HG03139 (cell line): ENCODE data around the gene MFN1.
"Not testable (repeated sequence)": the region's sequence is repeated elsewhere in the genome, so short reads cannot be mapped to it uniquely, and the experiment has no call there.

Experiments used
- ATAC-seq: cut with Tn5 transposase; IDR thresholded peaks from one replicate; pipeline ENCODE4 v1.9.1; 2021; ENCODE audit not compliant: unreplicated experiment

MFN1 gene

GRCh38 chr3:179347345-179348194 lies at the start of gene MFN1:
Gene MFN1 (plus strand): TSS chr3:179347709. CDS start chr3:179348852, 1,143 bp downstream.
- peak; percentile 89 for ATAC-seq

GRCh38 chr3:179297971-179298725 lies 49.4 kb upstream of the MFN1 start:
- ATAC-seq, result no peak

DNA sequence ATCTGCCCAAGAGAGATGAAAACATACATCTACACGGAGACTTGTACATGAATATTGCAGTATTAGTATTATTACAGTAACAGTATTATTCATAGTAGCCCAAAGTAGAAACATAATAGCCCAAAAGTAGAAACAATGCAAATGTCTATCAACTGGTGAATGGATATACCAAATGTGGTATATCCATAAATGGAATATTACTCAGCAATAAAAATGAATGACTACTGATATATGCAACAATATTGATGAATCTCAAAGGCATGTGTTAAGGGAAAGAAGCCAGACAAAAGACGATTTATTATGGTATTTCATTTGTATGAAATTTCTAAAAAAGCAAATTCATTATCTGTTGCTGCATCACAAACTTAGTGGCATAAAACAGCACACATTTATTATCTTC lies 48.2 kb upstream of the MFN1 start:
- ATAC-seq, result no peak

DNA sequence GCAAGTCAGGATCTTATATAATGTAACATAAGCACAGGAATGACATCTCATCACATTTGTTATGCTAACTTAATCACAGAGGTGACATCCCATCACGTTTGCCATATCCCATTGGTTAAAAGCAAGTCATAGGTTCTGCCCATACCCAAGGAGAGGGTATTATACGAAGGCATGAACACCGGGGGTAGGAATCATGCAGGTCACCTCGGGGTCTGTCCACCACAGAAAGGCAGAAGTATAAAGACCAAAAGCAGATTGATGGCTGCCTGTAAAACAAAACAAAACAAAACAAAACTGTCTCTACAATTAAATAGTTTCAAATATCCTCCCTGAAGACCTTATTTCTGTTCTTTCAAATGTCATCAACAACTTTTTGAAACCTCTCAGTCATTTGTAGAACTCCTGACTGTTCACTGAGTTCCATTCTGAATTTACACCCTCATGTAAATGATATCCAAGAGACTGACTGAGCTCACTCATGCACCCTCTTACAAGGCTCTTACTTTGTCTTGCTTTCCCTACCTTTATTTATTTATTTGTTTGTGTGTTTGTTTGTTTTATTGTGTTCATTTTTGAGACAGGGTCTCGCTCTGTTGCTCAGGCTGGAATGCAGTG lies 47.4 kb upstream of the MFN1 start:
- no peak for ATAC-seq

- no peak for ATAC-seq
Observed at GRCh38 chr3:179301645-179302044, 45.9 kb upstream of the MFN1 start.

- ATAC-seq, result no peak
Observed at GRCh38 chr3:179302111-179302510, 45.4 kb upstream of the MFN1 start.

GRCh38 chr3:179304605-179305004 lies 42.9 kb upstream of the MFN1 start:
- no peak for ATAC-seq

DNA sequence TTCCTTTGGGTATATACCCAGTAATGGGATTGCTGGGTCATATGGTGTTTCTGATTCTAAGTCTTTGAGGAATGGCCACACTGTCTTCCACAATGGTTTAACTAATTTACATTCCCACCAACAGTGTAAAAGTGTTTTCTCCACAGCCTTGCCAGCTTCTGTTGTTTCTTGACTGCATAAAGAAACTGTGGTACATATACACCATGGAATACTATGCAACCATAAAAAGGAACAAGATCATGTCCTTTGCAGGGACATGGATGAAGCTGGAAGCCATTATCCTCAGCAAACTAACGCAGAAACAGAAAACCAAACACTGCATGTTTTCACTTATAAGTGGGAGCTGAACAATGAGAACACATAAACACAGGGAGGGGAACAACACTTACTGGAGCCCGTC lies 40.1 kb upstream of the MFN1 start:
- not testable (repeated sequence) for ATAC-seq

DNA sequence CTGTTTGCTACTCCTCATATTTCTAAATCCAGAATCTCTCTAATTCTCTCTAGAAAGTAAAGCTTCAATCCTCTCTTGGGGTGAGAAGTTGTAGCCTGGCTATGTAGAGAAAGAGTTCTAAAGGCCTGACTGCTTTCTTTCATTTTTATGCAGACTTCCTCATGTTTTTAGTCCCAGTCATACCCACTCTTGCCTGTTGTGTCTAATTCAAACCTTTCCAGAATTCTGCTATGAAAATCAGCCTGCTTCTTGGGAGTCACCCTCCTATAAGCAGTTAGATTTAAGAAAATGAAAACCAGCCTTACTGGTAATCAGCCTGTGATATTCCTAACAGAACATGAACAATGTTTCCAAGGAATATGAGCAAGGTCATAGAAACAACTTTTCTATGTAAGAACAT lies 39.5 kb upstream of the MFN1 start:
- ATAC-seq, result no peak

DNA sequence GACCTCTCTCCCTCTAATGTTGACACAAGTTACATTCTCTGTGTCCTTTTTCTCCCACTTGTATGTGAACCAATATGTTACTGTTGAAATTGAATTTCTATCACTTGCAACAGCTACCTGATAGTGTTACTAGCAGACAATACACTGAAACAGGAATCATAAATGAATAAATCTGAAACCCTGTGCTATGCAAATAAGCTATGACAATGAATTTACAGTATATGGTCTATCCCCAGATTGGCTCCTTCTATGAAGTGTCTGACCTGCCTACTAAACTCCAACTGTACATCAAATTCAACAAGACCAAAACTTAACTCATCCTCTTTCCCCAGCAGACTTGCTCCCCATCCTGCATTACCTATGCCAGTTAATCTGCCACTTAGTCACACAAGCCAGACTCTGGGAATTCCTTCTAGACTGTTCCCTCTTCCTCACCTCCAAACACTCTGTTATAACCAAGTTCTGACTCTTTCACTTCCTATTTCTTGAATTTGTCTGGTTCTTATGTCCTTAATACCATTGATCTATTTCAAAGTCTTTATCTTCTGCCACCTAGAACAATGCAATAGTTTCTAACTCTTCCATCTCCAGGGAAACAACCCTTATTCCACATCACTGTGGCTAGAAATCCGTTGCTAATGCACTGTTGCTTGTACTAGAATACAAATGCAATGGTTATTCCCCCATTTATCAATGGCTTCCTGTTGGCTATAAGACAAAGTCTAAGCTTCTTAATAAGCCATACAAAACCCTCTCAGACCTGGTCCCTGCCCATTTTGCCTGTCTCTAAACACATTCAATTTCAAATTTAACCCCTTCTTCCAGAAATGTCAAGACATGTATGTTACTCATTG lies 38.1 kb upstream of the MFN1 start:
- peak; percentile 96 for ATAC-seq

DNA sequence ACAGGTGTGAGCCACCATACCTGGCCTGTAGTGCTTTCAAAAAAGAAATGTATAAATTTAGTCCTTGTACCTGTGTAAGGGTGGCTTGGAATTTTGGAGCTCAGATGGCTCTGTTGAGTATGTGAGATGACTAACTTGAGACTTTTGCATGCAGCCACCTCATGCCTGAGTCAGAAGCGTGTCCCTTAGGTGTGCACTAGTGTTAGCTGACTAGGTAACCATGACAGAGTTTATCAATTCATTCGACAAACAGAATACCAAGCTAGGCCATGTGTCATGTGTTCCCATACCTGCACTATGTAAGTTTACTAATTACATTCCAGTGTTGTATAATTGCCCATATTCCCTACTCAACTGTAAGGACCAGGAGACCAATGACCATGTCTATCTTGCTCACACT lies 28.6 kb upstream of the MFN1 start:
- ATAC-seq, result no peak

- no peak for ATAC-seq
Observed at GRCh38 chr3:179321668-179322285, 25.7 kb upstream of the MFN1 start.

DNA sequence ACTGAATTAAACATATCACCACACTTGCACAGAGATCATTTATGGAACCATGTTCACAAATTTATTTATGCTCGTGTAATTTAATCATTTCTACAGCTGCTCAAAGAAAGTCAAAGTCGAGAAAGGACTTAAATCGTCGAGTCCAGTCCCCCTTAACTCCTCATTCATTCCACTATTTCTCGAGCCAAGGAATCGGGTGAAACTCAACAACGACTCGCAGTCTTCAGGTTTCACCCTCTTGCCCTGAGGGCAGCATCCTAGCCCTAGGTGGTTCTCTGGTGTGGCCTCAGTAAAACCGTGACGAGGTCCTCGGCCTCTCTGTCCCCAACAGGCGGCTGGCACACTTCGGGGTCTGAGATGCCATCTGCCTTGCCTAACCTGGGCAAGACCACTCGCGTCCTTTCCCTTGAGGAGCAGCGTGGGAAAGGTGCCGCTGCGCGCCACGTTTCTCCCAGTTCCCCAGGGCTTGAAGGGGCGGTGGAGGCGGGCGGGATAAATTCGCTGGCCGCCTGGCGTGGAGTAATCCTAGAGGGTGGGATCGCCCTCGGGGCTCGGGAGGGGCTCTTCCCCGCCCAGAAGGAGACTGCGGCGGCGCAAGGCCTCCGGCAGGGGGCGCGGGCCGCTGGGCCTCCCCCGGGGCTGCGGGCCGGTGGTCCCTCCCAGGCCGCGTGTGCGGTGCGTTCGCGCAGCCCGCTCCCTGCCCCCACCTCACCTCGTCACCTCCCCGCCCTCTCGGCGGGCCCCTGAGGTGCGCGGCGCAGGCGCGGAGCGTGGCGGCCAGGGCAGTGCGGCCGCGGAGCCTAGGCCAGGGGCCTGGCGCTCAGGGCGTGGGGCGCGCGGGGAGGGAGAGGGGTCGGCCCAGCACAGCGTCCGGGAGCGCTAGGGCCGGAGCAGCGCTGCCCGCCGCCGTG lies 25.0 kb upstream of the MFN1 start, which contains the start of gene ZNF639:
Gene ZNF639 (plus strand): TSS at position 746 of the 911 bp plus-strand sequence. CDS start 5,263 bp downstream, outside the sequence.
- ATAC-seq, result peak; percentile 69

DNA sequence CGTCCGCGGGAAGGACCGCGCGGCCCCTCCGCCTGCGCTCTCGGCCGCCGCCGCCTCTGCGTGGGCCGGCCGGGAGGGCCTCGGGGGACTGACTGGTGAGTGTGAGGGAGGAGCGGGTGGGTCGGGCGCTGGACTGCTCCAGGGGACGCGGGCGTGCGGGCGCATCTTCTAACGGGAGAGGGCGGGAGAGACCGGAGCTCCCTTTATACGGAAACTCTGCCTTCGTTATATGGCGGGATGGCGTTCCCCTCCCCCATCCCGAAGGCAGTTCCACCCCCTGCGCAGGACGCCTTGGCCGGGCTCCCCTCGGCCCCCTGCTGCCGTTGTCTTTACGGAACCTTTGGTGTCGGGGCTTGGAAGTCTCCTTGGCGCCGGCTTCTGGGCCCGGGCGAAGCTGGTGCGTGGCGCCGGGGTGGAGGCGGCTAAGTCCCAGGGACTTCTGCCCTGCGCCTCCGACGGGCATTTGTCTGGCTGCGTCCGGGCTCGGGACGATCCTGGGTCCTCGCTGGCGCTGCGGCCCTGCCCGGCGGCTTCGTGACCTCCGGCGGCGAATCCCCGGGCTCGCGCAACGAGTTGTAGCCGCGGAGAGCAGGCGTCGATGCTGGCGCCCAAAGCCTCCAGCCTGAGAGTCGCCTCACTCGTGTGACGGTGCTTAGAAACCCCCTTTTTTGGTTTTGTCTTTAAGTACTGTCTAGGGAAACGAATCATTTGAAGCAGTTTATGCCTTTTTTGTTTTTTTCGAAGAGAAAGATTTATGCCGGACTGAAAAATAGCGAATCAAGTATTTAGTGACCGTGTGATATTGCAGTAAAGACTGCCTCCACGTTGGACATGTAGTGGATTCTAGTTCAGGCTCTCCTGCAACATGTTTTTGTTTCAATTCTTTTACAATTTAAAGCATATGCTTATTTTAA lies 24.1 kb upstream of the MFN1 start:
- ATAC-seq, result peak; percentile 35

DNA sequence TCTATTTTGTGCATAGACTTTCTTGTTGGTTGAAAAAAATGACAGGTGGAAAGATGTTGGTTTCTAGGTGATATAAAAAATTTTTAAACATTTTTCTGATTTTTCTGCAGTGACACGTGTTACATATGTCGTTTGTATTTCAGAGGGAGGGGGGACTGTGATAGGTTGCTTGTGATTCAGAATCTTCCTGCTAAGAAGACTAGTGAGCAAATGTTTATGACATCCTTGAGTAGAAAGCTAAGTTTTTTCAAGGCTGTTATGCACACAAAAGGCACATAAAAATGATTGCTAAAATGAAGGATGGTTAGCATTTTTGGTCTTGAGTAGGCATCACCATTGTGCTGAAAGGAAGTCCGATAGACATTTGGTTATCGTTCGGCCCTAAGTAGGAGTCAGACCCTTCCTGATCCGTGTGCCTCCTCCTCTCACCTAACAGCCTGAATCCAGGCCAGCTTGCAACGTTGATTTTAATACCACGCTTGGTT lies 23.2 kb upstream of the MFN1 start:
- no peak for ATAC-seq

DNA sequence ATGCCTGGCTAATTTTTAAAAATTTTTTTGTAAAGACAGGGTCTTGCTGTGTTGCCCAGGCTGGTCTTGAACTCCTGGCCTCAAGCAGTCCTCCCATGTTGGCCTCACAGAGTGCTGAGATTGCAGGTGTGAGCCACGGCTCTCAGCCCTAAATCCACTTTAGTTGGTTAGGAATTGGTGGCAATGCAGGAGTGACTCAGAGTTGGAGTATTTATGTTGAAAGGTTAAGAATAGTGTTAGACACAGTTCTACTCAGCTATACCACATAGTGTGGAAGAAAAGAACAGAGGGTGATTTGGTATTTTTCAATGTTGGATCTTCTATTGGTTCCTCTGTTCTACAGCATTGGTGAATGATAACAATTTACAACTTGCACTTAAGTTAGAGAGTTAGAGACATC lies 17.1 kb upstream of the MFN1 start:
- no peak for ATAC-seq

DNA sequence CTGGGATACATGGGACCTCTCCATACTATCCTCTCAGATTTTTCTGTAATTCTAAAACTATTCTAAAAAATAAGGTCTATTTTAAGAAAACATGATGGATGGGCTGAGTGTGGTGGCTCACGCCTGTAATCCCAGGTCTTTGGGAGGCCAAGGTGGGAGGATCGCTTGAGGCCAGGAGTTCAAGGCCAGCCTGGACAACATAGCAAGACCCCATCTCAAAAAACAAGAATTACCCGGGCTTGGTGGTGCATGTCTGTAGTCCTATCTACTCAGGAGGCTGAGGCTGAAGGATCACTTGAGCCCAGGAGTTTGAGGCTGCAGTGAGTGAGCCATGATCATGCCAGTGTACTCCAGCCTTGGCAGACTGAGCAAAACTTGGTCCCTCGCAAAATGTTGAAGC lies 15.3 kb upstream of the MFN1 start:
- ATAC-seq, result no peak

DNA sequence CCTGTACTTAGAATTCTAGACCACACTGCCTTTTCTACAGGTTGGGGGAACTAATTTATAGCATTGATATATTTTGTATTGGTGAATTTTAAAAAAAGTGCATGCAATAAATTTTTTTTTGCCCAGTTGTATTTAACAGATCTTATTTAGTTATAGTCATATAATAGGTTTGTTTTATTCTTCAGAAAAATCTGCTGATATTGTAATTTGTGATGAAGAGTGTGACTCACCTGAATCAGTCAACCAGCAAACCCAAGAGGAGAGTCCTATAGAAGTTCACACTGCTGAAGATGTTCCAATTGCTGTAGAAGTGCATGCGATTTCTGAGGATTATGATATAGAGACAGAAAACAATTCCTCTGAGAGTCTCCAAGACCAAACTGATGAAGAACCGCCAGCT lies 14.4 kb upstream of the MFN1 start:
- no peak for ATAC-seq
